D721Med (cell line): ENCODE measurements around the gene ESRRB.

ENCODE experiments used
- DNase-seq: peaks from one replicate; pipeline ENCODE4 v3.0.0; 2011; ENCODE audit warnings: low spot score; ENCODE audit not compliant: insufficient read length
- FAIRE-seq: peaks from 2 replicates; lab custom pipeline; 2011; peaks lifted over from hg19 to GRCh38; lab: Jason Lieb, UNC
- CTCF ChIP-seq: IDR thresholded peaks from 2 replicates; pipeline ENCODE4 v1.5.1; 2012; ENCODE audit warnings: mild to moderate bottlenecking, control low read depth; ENCODE audit not compliant: insufficient read depth; ENCODE audit errors: missing control alignments

ESRRB gene

GRCh38 chr14:76480426-76480825 is 104.5 kb downstream of the ESRRB start:
- no peak for TF ChIP-seq CTCF
- DNase-seq (no peak), FAIRE-seq (no peak)

GRCh38 chr14:76484355-76484754 is 108.4 kb downstream of the ESRRB start:
- no peak for TF ChIP-seq CTCF
- DNase-seq, result no peak
- no peak for FAIRE-seq

GRCh38 chr14:76486251-76486743 is 110.4 kb downstream of the ESRRB start:
- FAIRE-seq (peak; percentile 77), DNase-seq (peak; percentile 49)
- no peak for TF ChIP-seq CTCF

- TF ChIP-seq CTCF, result no peak
- no peak for FAIRE-seq
- no peak for DNase-seq
Observed at GRCh38 chr14:76488551-76488950, 112.6 kb downstream of the ESRRB start.

- FAIRE-seq (no peak), DNase-seq (no peak)
Observed at GRCh38 chr14:76489667-76490066, 113.7 kb downstream of the ESRRB start.

GRCh38 chr14:76490111-76490510 is 114.2 kb downstream of the ESRRB start:
- DNase-seq, result no peak
- no peak for TF ChIP-seq CTCF
- no peak for FAIRE-seq

More at GRCh38 chr14:76489667-76490066, 113.7 kb downstream of the ESRRB start:
- TF ChIP-seq CTCF, result no peak

- no peak for FAIRE-seq
- DNase-seq, result no peak
- no peak for TF ChIP-seq CTCF
Observed at GRCh38 chr14:76490735-76491134, 114.8 kb downstream of the ESRRB start.
